H1 (cell line): ENCODE data around the gene TUT7. TPM values are rescaled to one million over a fixed set of nuclear protein-coding genes. Genes with fewer than 3 reads are reported as not detected.

Source experiments
- CTCF ChIA-PET: fragments of 300-600 bp; sonication (Branson Sonifier 250); formaldehyde crosslinking; loops from one replicate; lab custom pipeline; 2021; ENCODE audit not compliant: partially characterized antibody; lab: Charles Lee
- POLR2A ChIA-PET: fragments of 300-600 bp; sonication (Branson Sonifier 250); formaldehyde crosslinking; loops from one replicate; lab custom pipeline; 2021; ENCODE audit warnings: inconsistent platforms; ENCODE audit not compliant: partially characterized antibody; lab: Charles Lee
- DNase-seq, 2 experiments: peaks; one replicate each; pipeline versions ENCODE4 v3.0.0 to v3.0.0-alpha.2; 2010 to 2022; ENCODE audit warnings: low spot score in 2 of 2, low read depth in 1 of 2, mixed read lengths in 1 of 2
- FAIRE-seq: peaks from 2 replicates; lab custom pipeline; 2011; peaks lifted over from hg19 to GRCh38; lab: Jason Lieb, UNC
- H2AFZ ChIP-seq: 2 replicates; pipeline ENCODE4 v1.8.1; 2012; ENCODE audit warnings: low read length, inconsistent platforms
- H2AK5ac ChIP-seq: 2 replicates; pipeline ENCODE4 v1.6.1; 2013; ENCODE audit warnings: low read depth, low read length
- H2BK120ac ChIP-seq: replicated peaks from 2 replicates; pipeline ENCODE3; 2013; ENCODE audit warnings: low read depth, low read length, inconsistent platforms
- H2BK12ac ChIP-seq: 2 replicates; pipeline ENCODE4 v1.6.1; 2013; ENCODE audit warnings: low read depth, low read length
- H2BK15ac ChIP-seq: 2 replicates; pipeline ENCODE4 v1.6.1; 2013; ENCODE audit warnings: low read length
- H2BK20ac ChIP-seq: 2 replicates; pipeline ENCODE4 v1.6.1; 2013; ENCODE audit warnings: low read length
- H2BK5ac ChIP-seq: 2 replicates; pipeline ENCODE4 v1.6.1; 2013; ENCODE audit warnings: low read depth, low read length
- H3K14ac ChIP-seq: 2 replicates; pipeline ENCODE4 v1.6.1; 2013; ENCODE audit warnings: inconsistent platforms; ENCODE audit not compliant: insufficient read length
- H3K18ac ChIP-seq: 2 replicates; pipeline ENCODE4 v1.6.1; 2013; ENCODE audit warnings: low read length; ENCODE audit errors: extremely low read depth
- H3K23ac ChIP-seq: 2 replicates; pipeline ENCODE4 v1.6.1; 2013; ENCODE audit warnings: inconsistent platforms; ENCODE audit not compliant: insufficient read length
- H3K23me2 ChIP-seq: 2 replicates; pipeline ENCODE4 v1.6.1; 2013; ENCODE audit warnings: low read depth, low read length
- H3K27ac ChIP-seq: 2 replicates; pipeline ENCODE4 v1.6.1; 2011; ENCODE audit warnings: low read depth, low read length, inconsistent platforms
- H3K27me3 ChIP-seq, 4 experiments: replicated peaks in 1 of 4; 1 replicate in 1 of 4; 2 replicates in 3 of 4; pipeline versions ENCODE4 v1.6.1 to v1.8.1; 2011 to 2013; ENCODE audit warnings: low read length in 3 of 4, mild to moderate bottlenecking in 3 of 4, inconsistent platforms in 2 of 4, mixed read lengths in 2 of 4, moderate library complexity in 1 of 4; ENCODE audit not compliant: control insufficient read depth in 3 of 4, insufficient read depth in 3 of 4; ENCODE audit errors: extremely low read depth in 1 of 4
- H3K36me3 ChIP-seq, 4 experiments: 2 replicates each; pipeline versions ENCODE4 v1.6.1 to v1.8.1; 2011 to 2013; ENCODE audit warnings: mild to moderate bottlenecking in 4 of 4, low read length in 3 of 4, moderate library complexity in 2 of 4, control low read depth in 1 of 4, inconsistent platforms in 1 of 4; ENCODE audit not compliant: insufficient read depth in 4 of 4, control insufficient read depth in 2 of 4
- H3K4ac ChIP-seq: replicated peaks from 2 replicates; pipeline ENCODE3; 2013; ENCODE audit warnings: low read length, low read depth, mixed read lengths, inconsistent platforms; ENCODE audit not compliant: insufficient read length
- H3K4me1 ChIP-seq, 4 experiments: replicated peaks in 1 of 4; 1 replicate in 1 of 4; 2 replicates in 3 of 4; pipeline versions ENCODE4 v1.6.1 to v1.8.1; 2011 to 2013; ENCODE audit warnings: low read length in 3 of 4, inconsistent platforms in 2 of 4, mixed read lengths in 1 of 4; ENCODE audit not compliant: insufficient read depth in 4 of 4, control insufficient read depth in 3 of 4
- H3K4me2 ChIP-seq, 2 experiments: 2 replicates each; pipeline versions ENCODE4 v1.6.1 to v1.8.1; 2011 to 2013; ENCODE audit warnings: low read depth in 2 of 2, low read length in 2 of 2, control low read depth in 1 of 2, inconsistent platforms in 1 of 2, mild to moderate bottlenecking in 1 of 2; ENCODE audit not compliant: insufficient read depth in 1 of 2
- H3K4me3 ChIP-seq, 4 experiments: fragments of 200-600, 300-600 bp in 1 of 4; sonication (generic), shearing (Covaris generic), sonication (Bioruptor Twin) in 1 of 4; 2 replicates each; pipeline versions ENCODE4 v1.5.1 to v1.8.1; 2011 to 2016; ENCODE audit warnings: low read length in 4 of 4, low read depth in 3 of 4, control low read depth in 2 of 4, inconsistent platforms in 2 of 4, mild to moderate bottlenecking in 2 of 4, mixed read lengths in 1 of 4, moderate library complexity in 1 of 4; ENCODE audit not compliant: insufficient read depth in 2 of 4; ENCODE audit errors: extremely low read depth in 1 of 4
- H3K56ac ChIP-seq: replicated peaks from 2 replicates; pipeline ENCODE3; 2013; ENCODE audit warnings: low read depth, mild to moderate bottlenecking, mixed read lengths, low read length, inconsistent platforms; ENCODE audit not compliant: insufficient read length
- H3K79me1 ChIP-seq: 2 replicates; pipeline ENCODE4 v1.6.1; 2013; ENCODE audit warnings: low read depth, low read length, control low read depth
- H3K79me2 ChIP-seq, 2 experiments: 2 replicates each; pipeline versions ENCODE4 v1.6.1 to v1.8.1; 2012 to 2013; ENCODE audit warnings: low read length in 2 of 2, mild to moderate bottlenecking in 2 of 2, inconsistent platforms in 1 of 2; ENCODE audit not compliant: insufficient read depth in 2 of 2, control insufficient read depth in 1 of 2
- H3K9ac ChIP-seq, 4 experiments: replicated peaks in 1 of 4; 1 replicate in 1 of 4; 2 replicates in 3 of 4; pipeline versions ENCODE4 v1.6.1 to v1.8.1; 2011 to 2013; ENCODE audit warnings: low read depth in 3 of 4, low read length in 3 of 4, control low read depth in 2 of 4, mild to moderate bottlenecking in 2 of 4, moderate library complexity in 2 of 4, inconsistent platforms in 1 of 4; ENCODE audit errors: extremely low read depth in 1 of 4
- H3K9me3 ChIP-seq, 2 experiments: 2 replicates each; pipeline versions ENCODE4 v1.6.1 to v1.8.1; 2012 to 2013; ENCODE audit warnings: mild to moderate bottlenecking in 2 of 2, moderate library complexity in 2 of 2, control low read depth in 1 of 2, inconsistent platforms in 1 of 2, low read depth in 1 of 2, low read length in 1 of 2, mixed read lengths in 1 of 2; ENCODE audit not compliant: insufficient read depth in 2 of 2
- H4K20me1 ChIP-seq, 2 experiments: replicated peaks in 1 of 2; 2 replicates each; pipeline versions ENCODE3 to v1.8.1; 2011 to 2013; ENCODE audit warnings: inconsistent platforms in 2 of 2, low read length in 2 of 2, mild to moderate bottlenecking in 1 of 2; ENCODE audit not compliant: insufficient read depth in 2 of 2, control insufficient read depth in 1 of 2
- H4K5ac ChIP-seq: 2 replicates; pipeline ENCODE4 v1.6.1; 2013; ENCODE audit warnings: low read length, low read depth, mixed read lengths, inconsistent platforms; ENCODE audit not compliant: insufficient read length
- H4K8ac ChIP-seq: 2 replicates; pipeline ENCODE4 v1.8.0; 2013; ENCODE audit warnings: mild to moderate bottlenecking, moderate library complexity, low read length, inconsistent platforms; ENCODE audit not compliant: insufficient read depth; ENCODE audit errors: extremely low read depth
- H4K91ac ChIP-seq: replicated peaks from 2 replicates; pipeline ENCODE3; 2013; ENCODE audit warnings: low read length, mixed read lengths, inconsistent platforms; ENCODE audit not compliant: insufficient read length
- TAF7 ChIP-seq: optimal IDR thresholded peaks from 2 replicates; pipeline ENCODE3; 2011; ENCODE audit warnings: low read depth, mild to moderate bottlenecking, inconsistent platforms, low read length, moderate library complexity, borderline replicate concordance
- TBP ChIP-seq: IDR thresholded peaks from 2 replicates; pipeline ENCODE4 v1.6.1; 2011; ENCODE audit warnings: low read depth, low read length, improper control_type of control experiment
- WGBS, 2 experiments: shearing (Covaris generic) in 1 of 2; methylation state at CpG; one replicate each; pipeline versions ENCODE4 v1.1.6 to v1.1.7; 2013 to 2015; ENCODE audit warnings: low lambda C conversion rate in 2 of 2, mixed read lengths in 2 of 2, inconsistent platforms in 1 of 2, low coverage in 1 of 2, missing lambda C conversion rate in 1 of 2; ENCODE audit not compliant: insufficient replicate concordance in 2 of 2, insufficient coverage in 1 of 2, insufficient read length in 1 of 2; ENCODE audit errors: extremely low coverage in 1 of 2, missing lambda C conversion rate in 1 of 2; 5-methylcytosine and 5-hydroxymethylcytosine counted together
- long read RNA-seq, 2 experiments: library from RNA in 1 of 2; library from capped mRNA in 1 of 2; stranded (forward); transcript quantifications; one replicate each; pipeline ENCODE4 v2.0.0, GENCODE V29; 2021; ENCODE audit warnings: inconsistent platforms in 1 of 2
- polyA minus RNA-seq, 3 experiments: library from RNA; depleted of rRNA, polyadenylated mRNA; stranded (reverse); fragments of >200 nt; gene quantifications; 1 replicate in 2 of 3; 2 replicates in 1 of 3; pipeline ENCODE4 v1.2.3, GENCODE V29; 2011
- polyA plus RNA-seq, 7 experiments: library from polyadenylated mRNA; depleted of rRNA in 3 of 7; stranded (reverse) in 5 of 7; unstranded in 2 of 7; fragments of >200 nt in 5 of 7; fragments of 200-250 nt in 2 of 7; gene quantifications; 1 replicate in 5 of 7; 2 replicates in 1 of 7; 4 replicates in 1 of 7; pipeline versions ENCODE4 v1.2.1 to v1.2.3, GENCODE V29; 2011 to 2013; ENCODE audit warnings: missing spikeins in 2 of 7, mixed read lengths in 2 of 7
- total RNA-seq: library from RNA; stranded (reverse); fragmentation: NEBNext Ultra II Directional; extraction: Animal tissue kit (Norgen Biotek cat#: 25700); gene quantifications from 2 replicates; pipeline ENCODE4 v1.2.1, GENCODE V29; 2021

TUT7 gene, protein sequence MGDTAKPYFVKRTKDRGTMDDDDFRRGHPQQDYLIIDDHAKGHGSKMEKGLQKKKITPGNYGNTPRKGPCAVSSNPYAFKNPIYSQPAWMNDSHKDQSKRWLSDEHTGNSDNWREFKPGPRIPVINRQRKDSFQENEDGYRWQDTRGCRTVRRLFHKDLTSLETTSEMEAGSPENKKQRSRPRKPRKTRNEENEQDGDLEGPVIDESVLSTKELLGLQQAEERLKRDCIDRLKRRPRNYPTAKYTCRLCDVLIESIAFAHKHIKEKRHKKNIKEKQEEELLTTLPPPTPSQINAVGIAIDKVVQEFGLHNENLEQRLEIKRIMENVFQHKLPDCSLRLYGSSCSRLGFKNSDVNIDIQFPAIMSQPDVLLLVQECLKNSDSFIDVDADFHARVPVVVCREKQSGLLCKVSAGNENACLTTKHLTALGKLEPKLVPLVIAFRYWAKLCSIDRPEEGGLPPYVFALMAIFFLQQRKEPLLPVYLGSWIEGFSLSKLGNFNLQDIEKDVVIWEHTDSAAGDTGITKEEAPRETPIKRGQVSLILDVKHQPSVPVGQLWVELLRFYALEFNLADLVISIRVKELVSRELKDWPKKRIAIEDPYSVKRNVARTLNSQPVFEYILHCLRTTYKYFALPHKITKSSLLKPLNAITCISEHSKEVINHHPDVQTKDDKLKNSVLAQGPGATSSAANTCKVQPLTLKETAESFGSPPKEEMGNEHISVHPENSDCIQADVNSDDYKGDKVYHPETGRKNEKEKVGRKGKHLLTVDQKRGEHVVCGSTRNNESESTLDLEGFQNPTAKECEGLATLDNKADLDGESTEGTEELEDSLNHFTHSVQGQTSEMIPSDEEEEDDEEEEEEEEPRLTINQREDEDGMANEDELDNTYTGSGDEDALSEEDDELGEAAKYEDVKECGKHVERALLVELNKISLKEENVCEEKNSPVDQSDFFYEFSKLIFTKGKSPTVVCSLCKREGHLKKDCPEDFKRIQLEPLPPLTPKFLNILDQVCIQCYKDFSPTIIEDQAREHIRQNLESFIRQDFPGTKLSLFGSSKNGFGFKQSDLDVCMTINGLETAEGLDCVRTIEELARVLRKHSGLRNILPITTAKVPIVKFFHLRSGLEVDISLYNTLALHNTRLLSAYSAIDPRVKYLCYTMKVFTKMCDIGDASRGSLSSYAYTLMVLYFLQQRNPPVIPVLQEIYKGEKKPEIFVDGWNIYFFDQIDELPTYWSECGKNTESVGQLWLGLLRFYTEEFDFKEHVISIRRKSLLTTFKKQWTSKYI (N-terminal part only)
- 19.3 and 21.5 TPM in 2 replicates for total RNA-seq
- 2.9 and 4.8 TPM in 2 replicates for polyA plus RNA-seq (2011; rRNA removed)
- polyA plus RNA-seq (2011; cell fraction: cytosol; rRNA removed), result 7.8 TPM
- polyA plus RNA-seq (2011; cell fraction: nucleus; rRNA removed), result 5.1 TPM
- polyA plus RNA-seq (2012, experiment 1 of 2), result 8.0 to 24.8 TPM (median 11.8 TPM) in 4 replicates
- polyA plus RNA-seq (2012, experiment 2 of 2), result 0.56 TPM
- polyA plus RNA-seq (2013, experiment 1 of 2), result 13.8 TPM
- 13.6 TPM for polyA plus RNA-seq (2013, experiment 2 of 2)
- polyA minus RNA-seq (2011; rRNA and poly(A)+ RNA removed), result 15.1 and 34.6 TPM in 2 replicates
- polyA minus RNA-seq (2011; cell fraction: cytosol; rRNA and poly(A)+ RNA removed), result 14.1 TPM
- polyA minus RNA-seq (2011; cell fraction: nucleus; rRNA and poly(A)+ RNA removed), result 48.5 TPM
- long read RNA-seq, experiment 1, partial matches to known transcripts, result 4 of 15 reads
- long read RNA-seq, experiment 1, other reads (novel, unspliced or antisense), result 11 of 15 reads
- long read RNA-seq, experiment 2, partial matches to known transcripts, result 8 of 9 reads
- long read RNA-seq, experiment 2, other reads (novel, unspliced or antisense), result 1 of 9 reads

DNA sequence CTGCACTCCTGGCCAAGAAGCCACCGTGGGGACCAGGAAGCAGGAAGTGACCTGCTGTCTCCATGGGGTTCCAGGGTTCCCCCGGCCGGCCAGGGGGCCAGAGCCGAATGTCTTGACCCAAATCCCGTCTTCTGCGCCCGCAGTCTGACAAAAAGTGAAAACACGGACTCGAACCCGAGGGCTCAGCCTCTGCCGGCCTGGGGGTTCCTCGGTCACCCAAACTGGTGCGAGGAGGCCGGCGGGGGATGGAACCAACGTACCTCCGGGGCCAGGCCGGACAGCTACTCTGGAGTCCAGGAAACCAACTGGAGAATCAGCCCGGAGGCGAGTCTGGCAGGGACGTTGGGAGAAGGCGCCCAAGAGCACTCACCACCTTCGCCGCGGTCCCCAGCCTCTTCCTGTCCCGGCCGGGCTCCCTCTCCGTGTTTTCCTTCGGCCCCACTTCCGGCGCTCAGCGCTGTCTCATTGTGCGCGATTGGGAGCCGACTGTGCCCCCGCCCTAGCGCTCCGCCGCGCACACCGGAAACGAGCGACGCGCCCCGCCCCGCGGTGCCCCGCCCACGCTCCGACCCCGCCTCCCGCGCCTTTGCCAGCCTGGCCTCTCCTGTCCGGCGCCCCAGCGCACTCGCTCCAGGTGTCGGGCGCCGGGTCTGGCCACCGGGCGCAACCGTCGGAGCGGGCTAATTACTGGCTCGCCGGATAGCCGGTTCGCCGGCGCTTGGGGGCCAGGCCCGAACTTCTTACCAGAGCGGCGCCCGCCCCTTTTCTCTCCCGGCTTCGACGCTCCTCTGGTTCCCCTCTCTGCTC is at the start of gene TUT7:
Gene TUT7 (minus strand): TSS at position 400 of the 807 bp plus-strand sequence. CDS start 1,211 bp downstream, outside the sequence.
- Histone ChIP-seq H3K4me2 (peak within 1 kb of the TSS; percentile 62 to 76), H3K9ac (peak within 1 kb of the TSS; percentile 37 to 85 (median 66)), H3K14ac (no peak within 1 kb of the TSS), H4K91ac (peak within 1 kb of the TSS; percentile 27), H2BK5ac (peak within 1 kb of the TSS; percentile 57), H2AK5ac (no peak within 1 kb of the TSS), H3K79me2 (peaks cover 0 to 41% of the 10 kb centered on the region in 2 experiments; a peak in 2 of 4 replicates), H2BK120ac (no peak within 1 kb of the TSS), H3K27me3 (peaks cover 0 to 3% (median 0%) of the 10 kb centered on the region in 4 experiments; a peak in 1 of 7 replicates), H2AFZ (peak within 1 kb of the TSS; percentile 54), H4K8ac (peak within 1 kb of the TSS; percentile 83; the same call in 1 of the 2 replicates), H4K20me1 (no peaks in the 10 kb centered on the region), H2BK20ac (no peak within 1 kb of the TSS), H3K9me3 (no peaks in the 10 kb centered on the region), H3K23ac (no peak within 1 kb of the TSS), H4K5ac (peak within 1 kb of the TSS; percentile 79), H3K4me1 (peaks cover 0 to 3% (median 1%) of the 10 kb centered on the region in 4 experiments; a peak in 2 of 7 replicates), H3K4me3 (peak within 1 kb of the TSS; percentile 95 to 99 (median 98)), H3K27ac (peak within 1 kb of the TSS; percentile 75), H2BK12ac (peak within 1 kb of the TSS; percentile 50; the same call in 1 of the 2 replicates), H3K23me2 (no peaks in the 10 kb centered on the region), H3K56ac (peak within 1 kb of the TSS; percentile 83), H3K18ac (peak within 1 kb of the TSS; percentile 93), H3K36me3 (peaks cover 0 to 11% (median 3%) of the 10 kb centered on the region in 4 experiments; a peak in 3 of 8 replicates), H3K79me1 (no peaks in the 10 kb centered on the region), H3K4ac (peak within 1 kb of the TSS; percentile 7), H2BK15ac (no peak within 1 kb of the TSS)
- DNase-seq (peak; percentile 82 to 99), FAIRE-seq (no peak)
- ChIA-PET CTCF (no interaction called here), POLR2A (interaction anchor here (0.8 to 1.5 kb wide), 3 partner anchors 14 to 56 kb away, joined by 3 read pairs; no protein-coding TSS in a partner anchor)
- 1% methylated on average over 49 of the region's 79 CpGs; no CpG with 5 or more reads in 1 of the 2 experiments for WGBS, 2 experiments
- TF ChIP-seq TBP (peak; percentile 77), TAF7 (peak; percentile 72)
